ENCODE data around the gene PRDX5. TPM values are rescaled to one million over a fixed set of nuclear protein-coding genes. Genes with fewer than 3 reads are reported as not detected.
A peak's percentile ranks its signal among the peaks of the same experiment; 100 is the strongest.

The PRDX5 gene
- total RNA-seq, 6 experiments from 2014 or later: 161 to 207 (median 186) TPM

GRCh38 chr11:64296830-64297698, 20.9 kb upstream of the PRDX5 start:
- Mint-ChIP-seq H3K9me3 (no peaks in the 10 kb centered on the region), H3K4me1 (ENCODE audit: low read depth) (peaks cover 8% of the 10 kb centered on the region), H3K36me3 (ENCODE audit: low read depth) (no peaks in the 10 kb centered on the region), H3K4me3 (no peak overlapping the region), H3K27ac (no peak overlapping the region), H3K27me3 (ENCODE audit: insufficient read depth) (peaks cover 72% of the 10 kb centered on the region)
- DNase-seq: no peak
- no peak for TF ChIP-seq CTCF (IDR thresholded peaks at IDR 0.05)

- TF ChIP-seq CTCF (IDR thresholded peaks at IDR 0.05): no peak
- no peak for DNase-seq
- peaks cover 8% of the 10 kb centered on the region for H3K4me1 Mint-ChIP-seq (ENCODE audit: low read depth)
- H3K27ac Mint-ChIP-seq: no peak overlapping the region
- no peaks in the 10 kb centered on the region for H3K36me3 Mint-ChIP-seq (ENCODE audit: low read depth)
- H3K4me3 Mint-ChIP-seq: no peak overlapping the region
- no peaks in the 10 kb centered on the region for H3K9me3 Mint-ChIP-seq
- H3K27me3 Mint-ChIP-seq (ENCODE audit: insufficient read depth): peaks cover 69% of the 10 kb centered on the region
Observed at GRCh38 chr11:64297699-64298358, 20.1 kb upstream of the PRDX5 start.

- Mint-ChIP-seq H3K9me3 (no peaks in the 10 kb centered on the region), H3K27me3 (ENCODE audit: insufficient read depth) (peaks cover 56% of the 10 kb centered on the region), H3K4me3 (peak overlapping the region; percentile 78; the same call in 1 of the 2 replicates), H3K36me3 (ENCODE audit: low read depth) (no peaks in the 10 kb centered on the region), H3K27ac (no peak overlapping the region), H3K4me1 (ENCODE audit: low read depth) (peaks cover 11% of the 10 kb centered on the region)
- DNase-seq: no peak
- no peak for TF ChIP-seq CTCF (IDR thresholded peaks at IDR 0.05)
Observed at GRCh38 chr11:64298966-64299846, 18.7 kb upstream of the PRDX5 start.

- DNase-seq: no peak
- H3K27me3 Mint-ChIP-seq (ENCODE audit: insufficient read depth): peaks cover 48% of the 10 kb centered on the region
- H3K4me1 Mint-ChIP-seq (ENCODE audit: low read depth): peaks cover 18% of the 10 kb centered on the region
- H3K9me3 Mint-ChIP-seq: no peaks in the 10 kb centered on the region
- TF ChIP-seq CTCF (IDR thresholded peaks at IDR 0.05): no peak
- H3K4me3 Mint-ChIP-seq: peak within 1 kb of the TSS; percentile 78
- H3K36me3 Mint-ChIP-seq (ENCODE audit: low read depth): no peaks in the 10 kb centered on the region
- no peak within 1 kb of the TSS for H3K27ac Mint-ChIP-seq
Observed at GRCh38 chr11:64299847-64300648, 17.9 kb upstream of the PRDX5 start, which contains the start of gene CATSPERZ. CATSPERZ (plus strand) TSS chr11:64300358; CDS start chr11:64300411, 53 bp downstream.
